Esophagus muscularis mucosa (tissue), 4 donors: ENCODE data around the gene LRRC8D. TPM values are rescaled to one million over a fixed set of nuclear protein-coding genes. Genes with fewer than 3 reads are reported as not detected.

Experiments
- DNase-seq: peaks from one replicate; pipeline ENCODE4 v3.0.0-alpha.2; 2017; ENCODE audit errors: extremely low spot score
- H3K27ac ChIP-seq, 4 donors: fragments of 200-600 bp; sonication (generic); replicated peaks in 1 of 4; 1 replicate in 3 of 4; 2 replicates in 1 of 4; pipeline ENCODE4 v1.5.1; 2016 to 2019; ENCODE audit warnings: mild to moderate bottlenecking in 1 of 4
- H3K27me3 ChIP-seq, 4 donors: fragments of 200-600 bp; sonication (generic); one replicate each; pipeline versions ENCODE4 v1.5.1 to v1.6.0; 2016 to 2019
- H3K36me3 ChIP-seq, 4 donors: fragments of 200-600 bp; sonication (generic); one replicate each; pipeline ENCODE4 v1.5.1; 2016 to 2019
- H3K4me1 ChIP-seq, 4 donors: fragments of 200-600 bp; sonication (generic); one replicate each; pipeline ENCODE4 v1.5.1; 2016 to 2019
- H3K4me3 ChIP-seq, 4 donors: fragments of 200-600 bp; sonication (generic); 1 replicate in 2 of 4; 2 replicates in 2 of 4; pipeline ENCODE4 v1.5.1; 2016 to 2019; ENCODE audit warnings: mild to moderate bottlenecking in 4 of 4, moderate library complexity in 1 of 4
- H3K9me3 ChIP-seq, 4 donors: fragments of 200-600 bp; sonication (generic); 1 replicate in 3 of 4; 2 replicates in 1 of 4; pipeline ENCODE4 v1.5.1; 2016 to 2019
- CTCF ChIP-seq, 3 experiments: fragments of 200-600 bp in 2 of 3; fragments of 450-650 bp in 1 of 3; sonication (generic) in 2 of 3; IDR thresholded peaks; one replicate each; pipeline ENCODE4 v1.5.1; 2017 to 2019; ENCODE audit warnings: antibody characterized with exemption in 3 of 3, mild to moderate bottlenecking in 2 of 3, moderate library complexity in 1 of 3
- EP300 ChIP-seq: sonication (generic); formaldehyde crosslinking; IDR thresholded peaks from one replicate; pipeline ENCODE4 v1.6.1; 2017; ENCODE audit warnings: antibody characterized with exemption
- POLR2A ChIP-seq: fragments of 450-650 bp; IDR thresholded peaks from one replicate; pipeline ENCODE4 v1.6.1; 2017; ENCODE audit warnings: antibody characterized with exemption, moderate library complexity, mild to moderate bottlenecking, low read depth
- POLR2AphosphoS5 ChIP-seq, 2 donors: sonication (generic); formaldehyde crosslinking; IDR thresholded peaks; one replicate each; pipeline ENCODE4 v1.6.1; 2017; ENCODE audit warnings: antibody characterized with exemption in 2 of 2
- WGBS: methylation state at CpG from one replicate; pipeline ENCODE4 v1.1.5; 2018; 5-methylcytosine and 5-hydroxymethylcytosine counted together
- intact Hi-C: fragments of 100-400 bp; cut with DNase I; formaldehyde crosslinking; loops from one replicate; pipeline ENCODE4 v1.15.1; 2023
- total RNA-seq, 4 donors: library from RNA; depleted of rRNA; stranded (reverse); fragments of >200 nt; gene quantifications; one replicate each; pipeline versions ENCODE4 v1.1.0 to v1.2.1, GENCODE V29; 2016

The LRRC8D gene
- total RNA-seq, 4 donors from 2014 or later: 4.2 to 10.4 (median 6.6) TPM

GRCh38 chr1:89959719-89960118 lies 138.9 kb downstream of the LRRC8D start:
- Histone ChIP-seq H3K36me3 (no peaks in the 10 kb centered on the region), H3K4me3 (no peak overlapping the region), H3K27ac (no peak overlapping the region), H3K4me1 (no peaks in the 10 kb centered on the region), H3K27me3 (no peaks in the 10 kb centered on the region), H3K9me3 (no peaks in the 10 kb centered on the region)
- 94% methylated on average over 2 of the region's 2 CpGs for WGBS
- no peak for DNase-seq
- no peak for TF ChIP-seq POLR2A
- no peak for TF ChIP-seq EP300
- no peak for TF ChIP-seq POLR2AphosphoS5 (IDR thresholded peaks at IDR 0.05)
- no peak for TF ChIP-seq CTCF (IDR thresholded peaks at IDR 0.05)
- intact Hi-C loops: no loop called here

- 52% methylated on average over 6 of the region's 6 CpGs for WGBS
- Histone ChIP-seq H3K27ac (no peak overlapping the region), H3K27me3 (no peaks in the 10 kb centered on the region)
Observed at GRCh38 chr1:89962024-89962741, 141.4 kb downstream of the LRRC8D start.

GRCh38 chr1:89962742-89963075 lies 141.9 kb downstream of the LRRC8D start:
- H3K4me3 ChIP-seq: no peak overlapping the region
- H3K27me3 ChIP-seq: no peaks in the 10 kb centered on the region
- H3K36me3 ChIP-seq: no peaks in the 10 kb centered on the region
- WGBS: 92% methylated on average over 1 of the region's 1 CpG
- intact Hi-C loops: no loop called here
- no peaks in the 10 kb centered on the region for H3K9me3 ChIP-seq
- DNase-seq: no peak
- no peak for TF ChIP-seq EP300
- H3K4me1 ChIP-seq: no peaks in the 10 kb centered on the region
- H3K27ac ChIP-seq: no peak overlapping the region

More at GRCh38 chr1:89962024-89962741, 141.4 kb downstream of the LRRC8D start:
- intact Hi-C loops: no loop called here
- Histone ChIP-seq H3K9me3 (no peaks in the 10 kb centered on the region), H3K4me1 (no peaks in the 10 kb centered on the region), H3K4me3 (no peak overlapping the region), H3K36me3 (no peaks in the 10 kb centered on the region)
- TF ChIP-seq CTCF (IDR thresholded peaks at IDR 0.05) (no peak), POLR2A (no peak), POLR2AphosphoS5 (IDR thresholded peaks at IDR 0.05) (no peak), EP300 (no peak)
- no peak for DNase-seq

- DNase-seq: no peak
- H3K27me3 ChIP-seq: no peaks in the 10 kb centered on the region
- TF ChIP-seq EP300 (no peak), POLR2AphosphoS5 (IDR thresholded peaks at IDR 0.05) (no peak), POLR2A (no peak), CTCF (IDR thresholded peaks at IDR 0.05) (no peak)
- no peak overlapping the region for H3K4me3 ChIP-seq
- intact Hi-C loops: no loop called here
- H3K36me3 ChIP-seq: no peaks in the 10 kb centered on the region
- no peaks in the 10 kb centered on the region for H3K4me1 ChIP-seq
- peak overlapping the region in 1 of 4 donors; percentile 11 for H3K27ac ChIP-seq
- no peaks in the 10 kb centered on the region for H3K9me3 ChIP-seq
- 72% methylated on average over 4 of the region's 4 CpGs for WGBS
Observed at GRCh38 chr1:89965193-89965768, 144.4 kb downstream of the LRRC8D start.

GRCh38 chr1:89966656-89967055 lies 145.8 kb downstream of the LRRC8D start:
- no peaks in the 10 kb centered on the region for H3K27me3 ChIP-seq
- WGBS: 67% methylated on average over 5 of the region's 5 CpGs
- no peak overlapping the region for H3K27ac ChIP-seq
- no peak overlapping the region for H3K4me3 ChIP-seq
- no peaks in the 10 kb centered on the region for H3K9me3 ChIP-seq
- no peaks in the 10 kb centered on the region for H3K36me3 ChIP-seq
- TF ChIP-seq POLR2AphosphoS5 (IDR thresholded peaks at IDR 0.05) (no peak), CTCF (IDR thresholded peaks at IDR 0.05) (no peak), POLR2A (no peak), EP300 (no peak)
- intact Hi-C loops: no loop called here
- DNase-seq: no peak
- H3K4me1 ChIP-seq: no peaks in the 10 kb centered on the region
